BLaER1 (cell line): Measurements from ENCODE around the gene WDTC1.
A peak's percentile ranks its signal among the peaks of the same experiment; 100 is the strongest.

Experiments
- H3K27ac ChIP-seq: shearing (Covaris generic); formaldehyde crosslinking; 2 replicates; pipeline ENCODE4 v1.8.1; 2022
- H3K27me3 ChIP-seq: shearing (Covaris generic); formaldehyde crosslinking; 2 replicates; pipeline ENCODE4 v1.8.1; 2022
- H3K36me3 ChIP-seq: shearing (Covaris generic); formaldehyde crosslinking; 2 replicates; pipeline ENCODE4 v1.8.1; 2022
- H3K4me1 ChIP-seq: shearing (Covaris generic); formaldehyde crosslinking; 2 replicates; pipeline ENCODE4 v1.8.1; 2022
- H3K4me2 ChIP-seq: shearing (Covaris generic); formaldehyde crosslinking; 2 replicates; pipeline ENCODE4 v1.8.1; 2022
- H3K4me3 ChIP-seq: shearing (Covaris generic); formaldehyde crosslinking; 2 replicates; pipeline ENCODE4 v1.8.1; 2022
- H3K9ac ChIP-seq: shearing (Covaris generic); formaldehyde crosslinking; 2 replicates; pipeline ENCODE4 v1.8.1; 2022
- H3K9me3 ChIP-seq: shearing (Covaris generic); formaldehyde crosslinking; 2 replicates; pipeline ENCODE4 v1.8.1; 2022
- H4K20me1 ChIP-seq: shearing (Covaris generic); formaldehyde crosslinking; 2 replicates; pipeline ENCODE4 v1.8.1; 2022
- Cebpa-rat ChIP-seq: shearing (Covaris generic); IDR thresholded peaks from 2 replicates; pipeline ENCODE4 v1.8.1; 2022

Gene WDTC1

GRCh38 chr1:27307874-27308598 lies 73.6 kb downstream of the WDTC1 start:
- peak overlapping the region; percentile 86 for H3K4me2 ChIP-seq
- peak overlapping the region; percentile 55 for H3K9ac ChIP-seq

GRCh38 chr1:27314169-27314568 lies 79.7 kb downstream of the WDTC1 start:
- H3K36me3 ChIP-seq: no peaks in the 10 kb centered on the region
- H3K27me3 ChIP-seq: no peaks in the 10 kb centered on the region
- no peak overlapping the region for H3K27ac ChIP-seq
- no peaks in the 10 kb centered on the region for H3K4me1 ChIP-seq
- no peak overlapping the region for H3K4me3 ChIP-seq
- no peak overlapping the region for H3K9ac ChIP-seq
- no peaks in the 10 kb centered on the region for H3K9me3 ChIP-seq
- H3K4me2 ChIP-seq: no peak overlapping the region
- no peaks in the 10 kb centered on the region for H4K20me1 ChIP-seq
- no peak for TF ChIP-seq Cebpa-rat

More at GRCh38 chr1:27307874-27308598, 73.6 kb downstream of the WDTC1 start:
- Histone ChIP-seq H4K20me1 (no peaks in the 10 kb centered on the region), H3K36me3 (peaks cover 29% of the 10 kb centered on the region), H3K9me3 (no peaks in the 10 kb centered on the region), H3K4me3 (no peak overlapping the region), H3K27me3 (no peaks in the 10 kb centered on the region), H3K27ac (peak overlapping the region; percentile 87), H3K4me1 (peaks cover 31% of the 10 kb centered on the region)
- TF ChIP-seq Cebpa-rat: 0 out of 2 replicates have a peak, but pooled peaks have one; percentile 60

- H3K4me3 ChIP-seq: no peak overlapping the region
- H3K27ac ChIP-seq: no peak overlapping the region
- H3K36me3 ChIP-seq: no peaks in the 10 kb centered on the region
- H3K27me3 ChIP-seq: no peaks in the 10 kb centered on the region
- H4K20me1 ChIP-seq: no peaks in the 10 kb centered on the region
- no peak overlapping the region for H3K9ac ChIP-seq
- H3K4me2 ChIP-seq: no peak overlapping the region
- no peaks in the 10 kb centered on the region for H3K9me3 ChIP-seq
- no peaks in the 10 kb centered on the region for H3K4me1 ChIP-seq
- no peak for TF ChIP-seq Cebpa-rat
Observed at GRCh38 chr1:27314737-27315136, 80.3 kb downstream of the WDTC1 start.

- TF ChIP-seq Cebpa-rat: no peak
- no peak overlapping the region for H3K9ac ChIP-seq
- H3K27ac ChIP-seq: no peak overlapping the region
- no peaks in the 10 kb centered on the region for H4K20me1 ChIP-seq
- no peak overlapping the region for H3K4me3 ChIP-seq
- no peaks in the 10 kb centered on the region for H3K9me3 ChIP-seq
- H3K36me3 ChIP-seq: no peaks in the 10 kb centered on the region
- peaks cover 8% of the 10 kb centered on the region for H3K4me1 ChIP-seq
- no peak overlapping the region for H3K4me2 ChIP-seq
- no peaks in the 10 kb centered on the region for H3K27me3 ChIP-seq
Observed at GRCh38 chr1:27316860-27317259, 82.4 kb downstream of the WDTC1 start.

- Histone ChIP-seq H3K4me3 (no peak overlapping the region), H3K9ac (no peak overlapping the region)
Observed at GRCh38 chr1:27318136-27318535, 83.7 kb downstream of the WDTC1 start.

GRCh38 chr1:27318596-27318995 lies 84.2 kb downstream of the WDTC1 start:
- no peak overlapping the region for H3K9ac ChIP-seq
- TF ChIP-seq Cebpa-rat: no peak

More at GRCh38 chr1:27318136-27318535, 83.7 kb downstream of the WDTC1 start:
- Histone ChIP-seq H3K27ac (no peak overlapping the region), H3K27me3 (no peaks in the 10 kb centered on the region), H3K9me3 (no peaks in the 10 kb centered on the region), H3K36me3 (no peaks in the 10 kb centered on the region), H3K4me2 (no peak overlapping the region), H3K4me1 (peaks cover 11% of the 10 kb centered on the region), H4K20me1 (no peaks in the 10 kb centered on the region)
- no peak for TF ChIP-seq Cebpa-rat

GRCh38 chr1:27321813-27322568 lies 87.6 kb downstream of the WDTC1 start, which contains the start of gene TMEM222:
Gene TMEM222, plus strand, starts transcription at chr1:27322163. Its CDS starts 35 bp downstream, at chr1:27322198.
- Histone ChIP-seq H3K4me1 (peaks cover 18% of the 10 kb centered on the region), H3K4me3 (peak within 1 kb of the TSS; percentile 82), H3K9ac (peak within 1 kb of the TSS; percentile 94), H3K4me2 (peak within 1 kb of the TSS; percentile 95), H3K27me3 (no peaks in the 10 kb centered on the region), H3K9me3 (no peaks in the 10 kb centered on the region), H4K20me1 (peaks cover 29% of the 10 kb centered on the region; the same call in 1 of the 2 replicates), H3K36me3 (peaks cover 30% of the 10 kb centered on the region), H3K27ac (peak within 1 kb of the TSS; percentile 92)
- TF ChIP-seq Cebpa-rat: peak; percentile 97

More at GRCh38 chr1:27318596-27318995, 84.2 kb downstream of the WDTC1 start:
- no peaks in the 10 kb centered on the region for H3K27me3 ChIP-seq
- H4K20me1 ChIP-seq: no peaks in the 10 kb centered on the region
- H3K4me2 ChIP-seq: no peak overlapping the region
- no peak overlapping the region for H3K4me3 ChIP-seq
- H3K27ac ChIP-seq: no peak overlapping the region
- no peaks in the 10 kb centered on the region for H3K9me3 ChIP-seq
- peaks cover 16% of the 10 kb centered on the region for H3K4me1 ChIP-seq
- no peaks in the 10 kb centered on the region for H3K36me3 ChIP-seq

GRCh38 chr1:27322569-27323240 lies 88.3 kb downstream of the WDTC1 start:
- Histone ChIP-seq H3K9ac (peak overlapping the region; percentile 94), H3K27ac (peak overlapping the region; percentile 92), H3K4me1 (peaks cover 18% of the 10 kb centered on the region), H3K4me3 (peak overlapping the region; percentile 82), H3K36me3 (peaks cover 37% of the 10 kb centered on the region), H3K27me3 (no peaks in the 10 kb centered on the region), H3K9me3 (no peaks in the 10 kb centered on the region), H4K20me1 (peaks cover 36% of the 10 kb centered on the region), H3K4me2 (peak overlapping the region; percentile 95)
- no peak for TF ChIP-seq Cebpa-rat

GRCh38 chr1:27325286-27325685 lies 90.9 kb downstream of the WDTC1 start:
- Histone ChIP-seq H3K36me3 (peaks cover 63% of the 10 kb centered on the region), H3K9me3 (no peaks in the 10 kb centered on the region), H4K20me1 (peaks cover 62% of the 10 kb centered on the region), H3K27ac (no peak overlapping the region), H3K4me1 (peaks cover 24% of the 10 kb centered on the region), H3K9ac (no peak overlapping the region), H3K4me2 (no peak overlapping the region), H3K27me3 (no peaks in the 10 kb centered on the region), H3K4me3 (no peak overlapping the region)
- no peak for TF ChIP-seq Cebpa-rat
